GM12878 (cell line): ENCODE results near the gene RCAN1. TPM values are rescaled to one million over a fixed set of nuclear protein-coding genes. Genes with fewer than 3 reads are reported as not detected.

Experiments used
- ATAC-seq: fragments of 200-7000 bp; cut with Tn5 transposase; 3 replicates; pipeline ENCODE4 v1.9.1; 2020; ENCODE audit warnings: mild to moderate bottlenecking, moderate library complexity
- BruUV-seq: library from RNA; stranded (reverse); fragments of 400-500 nt; replicated peaks from 2 replicates; lab custom pipeline; 2021; lab: Mats Ljungman, UMichigan
- CTCF ChIA-PET: fragments of 300-600 bp; sonication (Branson Sonifier 250); formaldehyde crosslinking; extraction: SDS; loops from one replicate; lab custom pipeline; 2021; ENCODE audit warnings: inconsistent platforms; lab: Yijun Ruan, JAX
- POLR2A ChIA-PET: fragments of 350-600 bp; formaldehyde crosslinking; extraction: SDS; loops from one replicate; lab custom pipeline; 2021; ENCODE audit warnings: inconsistent platforms; lab: Charles Lee
- RAD21 ChIA-PET: fragments of 300-600 bp; sonication (Branson Sonifier 250); formaldehyde crosslinking; loops from one replicate; lab custom pipeline; 2023; ENCODE audit warnings: antibody characterized with exemption; ENCODE audit not compliant: unreplicated experiment; lab: Charles Lee
- SMC1A ChIA-PET: fragments of 300-600 bp; sonication (Branson Sonifier 250); formaldehyde crosslinking; loops from one replicate; lab custom pipeline; 2023; ENCODE audit not compliant: unreplicated experiment, uncharacterized antibody; lab: Charles Lee
- DNase-seq: peaks from one replicate; pipeline ENCODE4 v3.0.0-alpha.2; 2011; ENCODE audit warnings: low read depth, low spot score
- FAIRE-seq: peaks from 3 replicates; lab custom pipeline; 2011; peaks lifted over from hg19 to GRCh38; lab: Jason Lieb, UNC
- H2AFZ ChIP-seq: 2 replicates; pipeline ENCODE4 v1.6.0; 2011; ENCODE audit warnings: low read depth, low read length, control low read depth; ENCODE audit not compliant: control insufficient read depth
- H3K27ac ChIP-seq: 2 replicates; pipeline ENCODE4 v1.5.1; 2011; ENCODE audit warnings: control low read depth; ENCODE audit not compliant: control insufficient read depth, insufficient read depth
- H3K27me3 ChIP-seq, 2 experiments: replicated peaks in 1 of 2; 2 replicates each; pipeline versions ENCODE4 v1.6.0 to v1.6.1; 2011; ENCODE audit warnings: low read length in 1 of 2; ENCODE audit not compliant: control insufficient read depth in 2 of 2, insufficient read depth in 2 of 2
- H3K36me3 ChIP-seq, 2 experiments: 2 replicates each; pipeline ENCODE4 v1.5.1; 2011; ENCODE audit warnings: low read length in 1 of 2; ENCODE audit not compliant: control insufficient read depth in 2 of 2, insufficient read depth in 2 of 2
- H3K4me1 ChIP-seq: 2 replicates; pipeline ENCODE4 v1.6.1; 2011; ENCODE audit warnings: mild to moderate bottlenecking, low read length, moderate library complexity, mixed read lengths; ENCODE audit not compliant: control insufficient read depth, insufficient read depth
- H3K4me2 ChIP-seq: 2 replicates; pipeline ENCODE4 v1.6.0; 2011; ENCODE audit warnings: control low read depth; ENCODE audit not compliant: control insufficient read depth, insufficient read depth
- H3K4me3 ChIP-seq: fragments of 200-600 bp; sonication (generic); 2 replicates; pipeline ENCODE4 v1.5.1; 2016
- H3K79me2 ChIP-seq: 2 replicates; pipeline ENCODE4 v1.6.0; 2011; ENCODE audit warnings: low read length; ENCODE audit not compliant: control insufficient read depth, insufficient read depth
- H3K9ac ChIP-seq: 2 replicates; pipeline ENCODE4 v1.8.0; 2011; ENCODE audit warnings: low read length, control low read depth, mixed read lengths; ENCODE audit not compliant: control insufficient read depth, insufficient read depth
- H3K9me3 ChIP-seq: replicated peaks from 3 replicates; pipeline ENCODE4 v1.5.1; 2011; ENCODE audit warnings: mild to moderate bottlenecking, low read length; ENCODE audit not compliant: control insufficient read depth, insufficient read depth
- H4K20me1 ChIP-seq: 2 replicates; pipeline ENCODE4 v1.6.0; 2011; ENCODE audit not compliant: control insufficient read depth, insufficient read depth
- POU2F2 ChIP-seq: IDR thresholded peaks from 3 replicates; pipeline ENCODE4 v1.6.1; 2011; ENCODE audit warnings: low read depth, mild to moderate bottlenecking, low read length, borderline replicate concordance
- RAD21 ChIP-seq: IDR thresholded peaks from 2 replicates; pipeline ENCODE4 v1.6.1; 2011; ENCODE audit warnings: mild to moderate bottlenecking, low read depth, low read length, moderate library complexity; ENCODE audit not compliant: insufficient read depth
- SIX5 ChIP-seq: IDR thresholded peaks from 2 replicates; pipeline ENCODE4 v1.6.1; 2011; ENCODE audit warnings: mild to moderate bottlenecking, low read depth, low read length, moderate library complexity; ENCODE audit not compliant: severe bottlenecking
- SMC3 ChIP-seq: IDR thresholded peaks from 2 replicates; pipeline ENCODE4 v1.6.1; 2011; ENCODE audit warnings: low read length, improper control_type of control experiment, borderline replicate concordance
- TAF1 ChIP-seq: IDR thresholded peaks from 2 replicates; pipeline ENCODE4 v1.6.1; 2011; ENCODE audit warnings: mild to moderate bottlenecking, low read depth, low read length, borderline replicate concordance
- YY1 ChIP-seq: IDR thresholded peaks from 2 replicates; pipeline ENCODE4 v1.6.1; 2011; ENCODE audit warnings: low read depth, mild to moderate bottlenecking, low read length
- WGBS: methylation state at CpG from one replicate; pipeline ENCODE4 v1.1.6; 2016; ENCODE audit warnings: low lambda C conversion rate; ENCODE audit not compliant: insufficient replicate concordance, insufficient coverage; ENCODE audit errors: missing lambda C conversion rate; 5-methylcytosine and 5-hydroxymethylcytosine counted together
- in situ Hi-C: fragments of 300-500 bp; cut with MboI; formaldehyde crosslinking; loops from 9 replicates; pipeline ENCODE4 v1.14.3; 2018; ENCODE audit warnings: mixed read lengths
- intact Hi-C: fragments of 100-400 bp; cut with micrococcal nuclease; formaldehyde crosslinking; loops from one replicate; pipeline ENCODE4 v1.14.2; 2022; ENCODE audit not compliant: unreplicated experiment
- polyA plus RNA-seq, 11 experiments: library from polyadenylated mRNA; depleted of rRNA in 4 of 11; unstranded in 6 of 11; stranded (reverse) in 5 of 11; fragments of >200 nt; fragmentation: Nextera tagmentation in 4 of 11; fragmentation: Illumina TruSeq in 1 of 11; extraction: Ambion mirVana in 4 of 11; extraction: Trizol in 1 of 11; gene quantifications; 1 replicate in 1 of 11; 2 replicates in 10 of 11; pipeline versions ENCODE4 v1.2.1 to v1.2.3, GENCODE V29; 2011 to 2016; ENCODE audit warnings: inconsistent platforms in 2 of 11, missing spikeins in 2 of 11, low read depth in 1 of 11
- total RNA-seq, 4 experiments: library from RNA; depleted of rRNA in 3 of 4; stranded (reverse); fragments of >200 nt in 3 of 4; fragmentation: Illumina TruSeq in 1 of 4; extraction: Trizol in 1 of 4; gene quantifications; 2 replicates each; pipeline versions ENCODE4 v1.2.1 to v1.2.3, GENCODE V29; 2013 to 2021
- TF ChIP-seq, protein P1 (sequence below): IDR thresholded peaks from 2 replicates; pipeline ENCODE4 v1.6.1; 2011; ENCODE audit warnings: low read depth, mild to moderate bottlenecking, low read length, moderate library complexity, borderline replicate concordance; ENCODE audit errors: extremely low read depth
- TF ChIP-seq, protein P2 (sequence below), 3 experiments: IDR thresholded peaks in 2 of 3; conservative IDR thresholded peaks in 1 of 3; 2 replicates each; pipeline ENCODE4 v1.5.1; 2011; ENCODE audit warnings: low read depth in 3 of 3, low read length in 3 of 3, mild to moderate bottlenecking in 3 of 3, control low read depth in 2 of 3, moderate library complexity in 2 of 3, inconsistent platforms in 1 of 3, mixed read lengths in 1 of 3; ENCODE audit not compliant: control insufficient read depth in 2 of 3, insufficient read depth in 1 of 3; ENCODE audit errors: extremely low read depth in 1 of 3

Gene RCAN1
- total and polyA plus RNA-seq, 10 of the 15 experiments (the other 5 are each of a cell fraction or from before 2014, with no cell fraction given), result 2.8 to 12.9 (median 10.5) TPM

DNA sequence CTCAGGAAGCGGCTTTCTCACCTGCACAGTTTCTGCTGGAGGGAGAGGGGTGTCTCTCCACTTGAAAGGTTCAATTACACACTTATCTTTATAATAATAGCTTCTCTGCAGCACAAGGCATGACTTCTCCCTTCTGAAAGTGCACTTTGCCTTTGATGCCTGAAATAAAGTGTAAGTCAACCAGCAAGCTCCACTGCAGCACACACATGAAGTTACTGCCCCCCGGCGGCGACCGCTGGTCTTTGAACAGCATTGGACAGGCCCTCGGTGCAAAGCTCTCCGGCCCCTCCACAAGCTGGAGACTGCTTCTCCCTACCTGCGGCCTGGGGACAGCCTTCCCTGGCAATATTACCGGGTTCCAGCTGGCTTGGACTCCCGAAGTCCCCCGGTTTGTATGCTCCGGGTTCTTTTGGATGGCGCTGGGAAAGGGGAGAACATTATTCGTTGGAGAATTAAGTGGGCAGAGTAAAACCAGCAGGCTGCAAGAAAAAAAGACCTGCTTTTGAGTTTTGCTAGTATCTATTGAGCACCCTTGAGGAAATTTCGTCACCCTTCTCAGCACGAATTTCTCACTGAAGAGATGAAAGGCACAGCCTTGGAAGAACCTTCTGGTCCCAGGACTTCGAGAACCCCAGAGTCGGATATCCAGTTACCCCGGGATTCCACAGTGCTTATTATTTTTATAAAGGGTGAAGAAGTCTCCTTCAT lies 11.8 kb downstream of the RCAN1 start:
- ATAC-seq (peak; percentile 100), DNase-seq (no peak), FAIRE-seq (no peak)
- TF ChIP-seq RAD21 (peak; percentile 99), POU2F2 (0 out of 3 replicates have a peak, but pooled peaks have one; percentile 29), SMC3 (peak; percentile 95), YY1 (peak; percentile 62; the same call in 1 of the 2 replicates), SIX5 (no peak), TAF1 (no peak)
- TF ChIP-seq, protein P1, sequence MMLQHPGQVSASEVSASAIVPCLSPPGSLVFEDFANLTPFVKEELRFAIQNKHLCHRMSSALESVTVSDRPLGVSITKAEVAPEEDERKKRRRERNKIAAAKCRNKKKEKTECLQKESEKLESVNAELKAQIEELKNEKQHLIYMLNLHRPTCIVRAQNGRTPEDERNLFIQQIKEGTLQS, result peak; percentile 9; the same call in 1 of the 2 replicates
- TF ChIP-seq, protein P2, sequence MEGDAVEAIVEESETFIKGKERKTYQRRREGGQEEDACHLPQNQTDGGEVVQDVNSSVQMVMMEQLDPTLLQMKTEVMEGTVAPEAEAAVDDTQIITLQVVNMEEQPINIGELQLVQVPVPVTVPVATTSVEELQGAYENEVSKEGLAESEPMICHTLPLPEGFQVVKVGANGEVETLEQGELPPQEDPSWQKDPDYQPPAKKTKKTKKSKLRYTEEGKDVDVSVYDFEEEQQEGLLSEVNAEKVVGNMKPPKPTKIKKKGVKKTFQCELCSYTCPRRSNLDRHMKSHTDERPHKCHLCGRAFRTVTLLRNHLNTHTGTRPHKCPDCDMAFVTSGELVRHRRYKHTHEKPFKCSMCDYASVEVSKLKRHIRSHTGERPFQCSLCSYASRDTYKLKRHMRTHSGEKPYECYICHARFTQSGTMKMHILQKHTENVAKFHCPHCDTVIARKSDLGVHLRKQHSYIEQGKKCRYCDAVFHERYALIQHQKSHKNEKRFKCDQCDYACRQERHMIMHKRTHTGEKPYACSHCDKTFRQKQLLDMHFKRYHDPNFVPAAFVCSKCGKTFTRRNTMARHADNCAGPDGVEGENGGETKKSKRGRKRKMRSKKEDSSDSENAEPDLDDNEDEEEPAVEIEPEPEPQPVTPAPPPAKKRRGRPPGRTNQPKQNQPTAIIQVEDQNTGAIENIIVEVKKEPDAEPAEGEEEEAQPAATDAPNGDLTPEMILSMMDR (IDR thresholded peaks at IDR 0.05 in 2 of 3, conservative IDR thresholded peaks at IDR 0.05 in 1 of 3; ENCODE audit: control insufficient read depth in 2 of 3, extremely low read depth in 1 of 3, insufficient read depth in 1 of 3, low read depth in 3 of 3, low read length in 3 of 3), result peak; percentile 81 to 85 (median 83)
- 38% methylated on average over 19 of the region's 19 CpGs for WGBS
- ChIA-PET POLR2A (no interaction called here), CTCF (interaction anchor here (0.6 to 6.1 kb wide), 36 partner anchors 8 to 1965 kb away, joined by 3 to 216 read pairs (median 5); partner anchors contain the start of genes KCNE1 and RCAN1), SMC1A (interaction anchor here (0.5 to 3.2 kb wide), 24 partner anchors 8 to 105 kb away, joined by 3 to 47 read pairs (median 4); partner anchors contain the start of gene KCNE1), RAD21 (interaction anchor here (0.7 to 3.5 kb wide), 19 partner anchors 12 to 679 kb away, joined by 3 to 71 read pairs (median 5); partner anchors contain the start of genes KCNE1 and RCAN1)
- H3K4me3 ChIP-seq, result no peak overlapping the region
- no peaks in the 10 kb centered on the region for H4K20me1 ChIP-seq
- BruUV-seq, result no TSS peak
- in situ Hi-C loops (no loop called here), intact Hi-C loops (loop anchor here (1.0 to 2.0 kb wide), 2 partner anchors 28 to 93 kb away; no protein-coding TSS in a partner anchor)
- no peak overlapping the region for H3K27ac ChIP-seq
- H3K4me1 ChIP-seq, result no peaks in the 10 kb centered on the region
- H3K9me3 ChIP-seq, result no peaks in the 10 kb centered on the region
- H3K79me2 ChIP-seq, result no peaks in the 10 kb centered on the region
- H3K4me2 ChIP-seq, result no peak overlapping the region
- H3K9ac ChIP-seq, result no peak overlapping the region
- H3K36me3 ChIP-seq, result no peaks in the 10 kb centered on the region
- no peaks in the 10 kb centered on the region for H3K27me3 ChIP-seq
- no peak overlapping the region; the same call in 1 of the 2 replicates for H2AFZ ChIP-seq
